ENCODE measurements around the gene SARDH. TPM values are rescaled to one million over a fixed set of nuclear protein-coding genes. Genes with fewer than 3 reads are reported as not detected.

The SARDH gene
- total RNA-seq, 2 donors from 2014 or later = 2.2 to 6.8 TPM

GRCh38 chr9:133686642-133687575 is 51.2 kb downstream of the SARDH start:
- H3K4me1 Mint-ChIP-seq = peaks cover 11% of the 10 kb centered on the region
- DNase-seq (no peak), ATAC-seq (no peak)
- no peaks in the 10 kb centered on the region for H3K9me3 ChIP-seq (ENCODE audit: control insufficient read depth, low read length, poor library complexity, severe bottlenecking)
- H3K36me3 Mint-ChIP-seq (ENCODE audit: low read depth) = no peaks in the 10 kb centered on the region
- no peaks in the 10 kb centered on the region for H3K27me3 Mint-ChIP-seq
- H3K27ac Mint-ChIP-seq = peak overlapping the region; percentile 60
- H3K4me3 Mint-ChIP-seq = no peak overlapping the region

- Mint-ChIP-seq H3K4me1 (peaks cover 11% of the 10 kb centered on the region), H3K27me3 (no peaks in the 10 kb centered on the region), H3K4me3 (no peak overlapping the region), H3K27ac (peak overlapping the region; percentile 60), H3K36me3 (ENCODE audit: low read depth) (no peaks in the 10 kb centered on the region)
- ATAC-seq (no peak), DNase-seq (no peak)
- no peaks in the 10 kb centered on the region for H3K9me3 ChIP-seq (ENCODE audit: control insufficient read depth, low read length, poor library complexity, severe bottlenecking)
These were observed 52.2 kb downstream of the SARDH start for GRCh38 chr9:133685653-133686609.

GRCh38 chr9:133684936-133685361 is 53.2 kb downstream of the SARDH start:
- no peak overlapping the region for H3K27ac Mint-ChIP-seq
- no peak overlapping the region for H3K4me3 Mint-ChIP-seq
- no peaks in the 10 kb centered on the region for H3K36me3 Mint-ChIP-seq (ENCODE audit: low read depth)
- no peak for DNase-seq
- H3K9me3 ChIP-seq (ENCODE audit: control insufficient read depth, low read length, poor library complexity, severe bottlenecking) = no peaks in the 10 kb centered on the region
- no peak for ATAC-seq
- H3K4me1 Mint-ChIP-seq = peaks cover 11% of the 10 kb centered on the region
- H3K27me3 Mint-ChIP-seq = no peaks in the 10 kb centered on the region

GRCh38 chr9:133684121-133684935 is 53.8 kb downstream of the SARDH start:
- no peaks in the 10 kb centered on the region for H3K9me3 ChIP-seq (ENCODE audit: control insufficient read depth, low read length, poor library complexity, severe bottlenecking)
- H3K27me3 Mint-ChIP-seq = no peaks in the 10 kb centered on the region
- DNase-seq = no peak
- H3K4me1 Mint-ChIP-seq = peaks cover 11% of the 10 kb centered on the region
- H3K27ac Mint-ChIP-seq = peak overlapping the region; percentile 97
- ATAC-seq = peak; percentile 6
- no peaks in the 10 kb centered on the region for H3K36me3 Mint-ChIP-seq (ENCODE audit: low read depth)
- peak overlapping the region; percentile 81 for H3K4me3 Mint-ChIP-seq

- Mint-ChIP-seq H3K27me3 (no peaks in the 10 kb centered on the region), H3K36me3 (ENCODE audit: low read depth) (no peaks in the 10 kb centered on the region), H3K4me1 (peaks cover 13% of the 10 kb centered on the region), H3K4me3 (peak overlapping the region; percentile 81), H3K27ac (peak overlapping the region; percentile 97)
- H3K9me3 ChIP-seq (ENCODE audit: control insufficient read depth, low read length, poor library complexity, severe bottlenecking) = no peaks in the 10 kb centered on the region
- DNase-seq (peak; percentile 26 to 68 (median 61)), ATAC-seq (peak; percentile 91)
These were observed 54.5 kb downstream of the SARDH start for GRCh38 chr9:133683586-133684120.

- H3K27ac Mint-ChIP-seq = peak overlapping the region; percentile 97
- H3K4me1 Mint-ChIP-seq = peaks cover 13% of the 10 kb centered on the region
- no peak for ATAC-seq
- no peaks in the 10 kb centered on the region for H3K27me3 Mint-ChIP-seq
- peak overlapping the region; percentile 81 for H3K4me3 Mint-ChIP-seq
- no peaks in the 10 kb centered on the region for H3K9me3 ChIP-seq (ENCODE audit: control insufficient read depth, low read length, poor library complexity, severe bottlenecking)
- no peaks in the 10 kb centered on the region for H3K36me3 Mint-ChIP-seq (ENCODE audit: low read depth)
- no peak for DNase-seq
These were observed 55.1 kb downstream of the SARDH start for GRCh38 chr9:133682818-133683585.

GRCh38 chr9:133681658-133682306 is 56.4 kb downstream of the SARDH start:
- ATAC-seq (no peak), DNase-seq (no peak)
- no peaks in the 10 kb centered on the region for H3K27me3 Mint-ChIP-seq
- H3K36me3 Mint-ChIP-seq (ENCODE audit: low read depth) = no peaks in the 10 kb centered on the region
- H3K4me3 Mint-ChIP-seq = no peak overlapping the region
- peak overlapping the region; percentile 97 for H3K27ac Mint-ChIP-seq
- H3K9me3 ChIP-seq (ENCODE audit: control insufficient read depth, low read length, poor library complexity, severe bottlenecking) = no peaks in the 10 kb centered on the region
- H3K4me1 Mint-ChIP-seq = peaks cover 22% of the 10 kb centered on the region

- peak overlapping the region; percentile 97 for H3K27ac Mint-ChIP-seq
- no peaks in the 10 kb centered on the region for H3K27me3 Mint-ChIP-seq
- H3K4me1 Mint-ChIP-seq = peaks cover 28% of the 10 kb centered on the region
- ATAC-seq (no peak), DNase-seq (no peak)
- H3K36me3 Mint-ChIP-seq (ENCODE audit: low read depth) = no peaks in the 10 kb centered on the region
- H3K9me3 ChIP-seq (ENCODE audit: control insufficient read depth, low read length, poor library complexity, severe bottlenecking) = no peaks in the 10 kb centered on the region
- H3K4me3 Mint-ChIP-seq = no peak overlapping the region
These were observed 57.0 kb downstream of the SARDH start for GRCh38 chr9:133680976-133681657.

GRCh38 chr9:133680250-133680975 is 57.7 kb downstream of the SARDH start:
- Mint-ChIP-seq H3K4me3 (no peak overlapping the region), H3K36me3 (ENCODE audit: low read depth) (no peaks in the 10 kb centered on the region), H3K4me1 (peaks cover 34% of the 10 kb centered on the region), H3K27ac (peak overlapping the region; percentile 97), H3K27me3 (no peaks in the 10 kb centered on the region)
- DNase-seq (no peak), ATAC-seq (no peak)
- H3K9me3 ChIP-seq (ENCODE audit: control insufficient read depth, low read length, poor library complexity, severe bottlenecking) = no peaks in the 10 kb centered on the region

- H3K27me3 Mint-ChIP-seq = no peaks in the 10 kb centered on the region
These were observed 58.6 kb downstream of the SARDH start for GRCh38 chr9:133679466-133680061.

More at GRCh38 chr9:133679466-133680061, 58.6 kb downstream of the SARDH start:
- H3K4me3 Mint-ChIP-seq = no peak overlapping the region
- H3K36me3 Mint-ChIP-seq (ENCODE audit: low read depth) = no peaks in the 10 kb centered on the region
- DNase-seq (no peak), ATAC-seq (no peak)
- H3K4me1 Mint-ChIP-seq = peaks cover 36% of the 10 kb centered on the region
- peak overlapping the region; percentile 97 for H3K27ac Mint-ChIP-seq
- no peaks in the 10 kb centered on the region for H3K9me3 ChIP-seq (ENCODE audit: control insufficient read depth, low read length, poor library complexity, severe bottlenecking)

All from T-helper 17 cell (primary cell).